HEK293 (cell line): ENCODE data around the gene CLEC4F.

ENCODE experiments used
- CTCF ChIA-PET: fragments of 350-600 bp; formaldehyde crosslinking; extraction: SDS; loops from one replicate; lab custom pipeline; 2021; ENCODE audit warnings: antibody characterized with exemption; lab: Yijun Ruan, JAX
- POLR2A ChIA-PET: fragments of 300-600 bp; formaldehyde crosslinking; extraction: SDS; loops from one replicate; lab custom pipeline; 2020; ENCODE audit warnings: antibody characterized with exemption, inconsistent platforms; lab: Yijun Ruan, JAX
- H3K27ac ChIP-seq: fragments of 200-500 bp; sonication (Bioruptor generic); 2 replicates; pipeline ENCODE4 v1.5.1; 2014; ENCODE audit warnings: low read depth, low read length, control low read depth, inconsistent platforms; ENCODE audit errors: extremely low read depth
- H3K36me3 ChIP-seq, 2 experiments: fragments of 200-500 bp in 1 of 2; sonication (Bioruptor generic) in 1 of 2; 1 replicate in 1 of 2; 2 replicates in 1 of 2; pipeline ENCODE4 v1.5.1; 2014 to 2017; ENCODE audit warnings: inconsistent platforms in 2 of 2, low read length in 2 of 2; ENCODE audit not compliant: control insufficient read depth in 2 of 2, insufficient read depth in 1 of 2
- H3K4me1 ChIP-seq: fragments of 200-500 bp; sonication (Bioruptor generic); 2 replicates; pipeline ENCODE4 v1.5.1; 2014; ENCODE audit warnings: mild to moderate bottlenecking, low read length, inconsistent platforms; ENCODE audit not compliant: control insufficient read depth, insufficient read depth
- H3K4me3 ChIP-seq: 2 replicates; pipeline ENCODE4 v1.5.1; 2011; ENCODE audit warnings: low read depth, mild to moderate bottlenecking, control low read depth, low read length, moderate library complexity
- H3K9me3 ChIP-seq: fragments of 200-500 bp; sonication (Bioruptor generic); 2 replicates; pipeline ENCODE4 v1.5.1; 2014; ENCODE audit warnings: low read depth, low read length, inconsistent platforms; ENCODE audit not compliant: control insufficient read depth, insufficient read depth
- IKZF3 ChIP-seq: fragments of 450-650 bp; IDR thresholded peaks from 2 replicates; pipeline ENCODE4 v1.5.0; 2018; ENCODE audit warnings: missing biosample characterization, mild to moderate bottlenecking, missing genetic modification characterization, moderate library complexity
- KLF1 ChIP-seq: fragments of 450-650 bp; formaldehyde crosslinking; IDR thresholded peaks from 2 replicates; pipeline ENCODE4 v1.5.1; 2016; ENCODE audit warnings: missing biosample characterization, missing genetic modification characterization
- MYNN ChIP-seq: fragments of 450-650 bp; formaldehyde crosslinking; IDR thresholded peaks from 2 replicates; pipeline ENCODE4 v1.5.1; 2016; ENCODE audit warnings: missing biosample characterization, missing genetic modification characterization, borderline replicate concordance
- PRDM1 ChIP-seq: fragments of 450-650 bp; formaldehyde crosslinking; IDR thresholded peaks from 2 replicates; pipeline ENCODE4; 2016; ENCODE audit warnings: missing biosample characterization, missing genetic modification characterization
- RBAK ChIP-seq: fragments of 450-650 bp; formaldehyde crosslinking; IDR thresholded peaks from 2 replicates; pipeline ENCODE4 v1.5.1; 2016; ENCODE audit warnings: missing biosample characterization, missing genetic modification characterization
- SCRT1 ChIP-seq: fragments of 450-650 bp; formaldehyde crosslinking; IDR thresholded peaks from 2 replicates; pipeline ENCODE4 v1.5.1; 2016; ENCODE audit warnings: missing biosample characterization, missing genetic modification characterization, borderline replicate concordance
- ZNF133 ChIP-seq: fragments of 450-650 bp; formaldehyde crosslinking; IDR thresholded peaks from 2 replicates; pipeline ENCODE4 v1.5.1; 2016; ENCODE audit warnings: missing biosample characterization, missing genetic modification characterization
- ZNF146 ChIP-seq: fragments of 450-650 bp; formaldehyde crosslinking; IDR thresholded peaks from 2 replicates; pipeline ENCODE4 v1.5.1; 2016; ENCODE audit warnings: missing biosample characterization, missing genetic modification characterization
- ZNF155 ChIP-seq: fragments of 450-650 bp; formaldehyde crosslinking; IDR thresholded peaks from 2 replicates; pipeline ENCODE4 v1.5.1; 2016; ENCODE audit warnings: missing biosample characterization, missing genetic modification characterization
- ZNF157 ChIP-seq: fragments of 450-650 bp; formaldehyde crosslinking; IDR thresholded peaks from 2 replicates; pipeline ENCODE4 v1.5.1; 2016; ENCODE audit warnings: missing biosample characterization, missing genetic modification characterization
- ZNF23 ChIP-seq: fragments of 450-650 bp; formaldehyde crosslinking; IDR thresholded peaks from 2 replicates; pipeline ENCODE4 v1.5.1; 2016; ENCODE audit warnings: missing biosample characterization, missing genetic modification characterization, borderline replicate concordance
- ZNF302 ChIP-seq: fragments of 450-650 bp; formaldehyde crosslinking; IDR thresholded peaks from 2 replicates; pipeline ENCODE4 v1.5.1; 2016; ENCODE audit warnings: missing biosample characterization, missing genetic modification characterization, low read depth
- ZNF350 ChIP-seq: fragments of 450-650 bp; formaldehyde crosslinking; IDR thresholded peaks from 2 replicates; pipeline ENCODE4 v1.5.0; 2017; ENCODE audit warnings: missing biosample characterization, mild to moderate bottlenecking, missing genetic modification characterization
- ZNF366 ChIP-seq: fragments of 450-650 bp; formaldehyde crosslinking; conservative IDR thresholded peaks from 2 replicates; pipeline ENCODE4 v1.5.1; 2016; ENCODE audit warnings: missing biosample characterization, missing genetic modification characterization
- ZNF544 ChIP-seq: fragments of 450-650 bp; formaldehyde crosslinking; IDR thresholded peaks from 2 replicates; pipeline ENCODE4 v1.5.0; 2017; ENCODE audit warnings: missing biosample characterization, missing genetic modification characterization
- ZNF549 ChIP-seq: fragments of 450-650 bp; IDR thresholded peaks from 2 replicates; pipeline ENCODE4 v1.5.1; 2018; ENCODE audit warnings: missing biosample characterization, missing genetic modification characterization, mild to moderate bottlenecking, inconsistent platforms, moderate library complexity
- ZNF558 ChIP-seq: fragments of 450-650 bp; formaldehyde crosslinking; IDR thresholded peaks from 2 replicates; pipeline ENCODE4 v1.5.1; 2016; ENCODE audit warnings: missing biosample characterization, missing genetic modification characterization
- TF ChIP-seq, protein P1 (sequence below): fragments of 450-650 bp; formaldehyde crosslinking; IDR thresholded peaks from 2 replicates; pipeline ENCODE4 v1.5.1; 2016; ENCODE audit warnings: missing biosample characterization, missing genetic modification characterization, borderline replicate concordance
- TF ChIP-seq, protein P2 (sequence below): fragments of 450-650 bp; formaldehyde crosslinking; IDR thresholded peaks from 2 replicates; pipeline ENCODE4 v1.5.0; 2017; ENCODE audit warnings: missing biosample characterization, missing genetic modification characterization, borderline replicate concordance
- TF ChIP-seq, protein P3 (sequence below): fragments of 450-650 bp; formaldehyde crosslinking; IDR thresholded peaks from 2 replicates; pipeline ENCODE4 v1.5.1; 2016; ENCODE audit warnings: missing biosample characterization, missing genetic modification characterization
- TF ChIP-seq, protein P4 (sequence below): fragments of 450-650 bp; formaldehyde crosslinking; IDR thresholded peaks from 2 replicates; pipeline ENCODE4 v1.5.1; 2016; ENCODE audit warnings: missing biosample characterization, missing genetic modification characterization, borderline replicate concordance
- TF ChIP-seq, protein P5 (sequence below): fragments of 450-650 bp; formaldehyde crosslinking; IDR thresholded peaks from 2 replicates; pipeline ENCODE4 v1.5.1; 2016; ENCODE audit warnings: missing biosample characterization, missing genetic modification characterization

The CLEC4F gene

DNA sequence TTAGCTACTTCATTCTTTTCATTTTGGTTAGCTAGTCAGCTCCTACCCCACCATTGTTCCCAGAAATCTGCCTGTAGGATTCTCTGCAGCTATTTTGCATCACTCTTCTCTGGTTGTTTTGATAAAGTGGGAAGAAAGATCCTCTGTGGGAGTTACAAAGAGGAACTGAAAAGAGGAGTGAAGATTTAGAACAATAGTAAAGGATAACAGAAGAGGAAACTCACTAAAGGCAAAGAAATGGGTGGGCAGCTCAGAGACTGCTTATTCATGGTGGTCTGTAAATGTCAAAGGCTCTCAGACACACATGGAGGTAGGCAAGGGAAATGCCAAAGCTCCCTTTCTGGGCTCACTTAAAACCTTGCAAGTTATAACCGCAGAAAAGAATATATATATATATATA is 32.4 kb upstream of the CLEC4F start (continued):
- TF ChIP-seq ZNF157 (tag by site-specific recombination), result no peak
- TF ChIP-seq, protein P1, sequence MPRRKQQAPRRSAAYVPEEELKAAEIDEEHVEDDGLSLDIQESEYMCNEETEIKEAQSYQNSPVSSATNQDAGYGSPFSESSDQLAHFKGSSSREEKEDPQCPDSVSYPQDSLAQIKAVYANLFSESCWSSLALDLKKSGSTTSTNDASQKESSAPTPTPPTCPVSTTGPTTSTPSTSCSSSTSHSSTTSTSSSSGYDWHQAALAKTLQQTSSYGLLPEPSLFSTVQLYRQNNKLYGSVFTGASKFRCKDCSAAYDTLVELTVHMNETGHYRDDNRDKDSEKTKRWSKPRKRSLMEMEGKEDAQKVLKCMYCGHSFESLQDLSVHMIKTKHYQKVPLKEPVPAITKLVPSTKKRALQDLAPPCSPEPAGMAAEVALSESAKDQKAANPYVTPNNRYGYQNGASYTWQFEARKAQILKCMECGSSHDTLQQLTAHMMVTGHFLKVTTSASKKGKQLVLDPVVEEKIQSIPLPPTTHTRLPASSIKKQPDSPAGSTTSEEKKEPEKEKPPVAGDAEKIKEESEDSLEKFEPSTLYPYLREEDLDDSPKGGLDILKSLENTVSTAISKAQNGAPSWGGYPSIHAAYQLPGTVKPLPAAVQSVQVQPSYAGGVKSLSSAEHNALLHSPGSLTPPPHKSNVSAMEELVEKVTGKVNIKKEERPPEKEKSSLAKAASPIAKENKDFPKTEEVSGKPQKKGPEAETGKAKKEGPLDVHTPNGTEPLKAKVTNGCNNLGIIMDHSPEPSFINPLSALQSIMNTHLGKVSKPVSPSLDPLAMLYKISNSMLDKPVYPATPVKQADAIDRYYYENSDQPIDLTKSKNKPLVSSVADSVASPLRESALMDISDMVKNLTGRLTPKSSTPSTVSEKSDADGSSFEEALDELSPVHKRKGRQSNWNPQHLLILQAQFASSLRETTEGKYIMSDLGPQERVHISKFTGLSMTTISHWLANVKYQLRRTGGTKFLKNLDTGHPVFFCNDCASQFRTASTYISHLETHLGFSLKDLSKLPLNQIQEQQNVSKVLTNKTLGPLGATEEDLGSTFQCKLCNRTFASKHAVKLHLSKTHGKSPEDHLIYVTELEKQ (tag by site-specific recombination), result no peak
- TF ChIP-seq, protein P2, sequence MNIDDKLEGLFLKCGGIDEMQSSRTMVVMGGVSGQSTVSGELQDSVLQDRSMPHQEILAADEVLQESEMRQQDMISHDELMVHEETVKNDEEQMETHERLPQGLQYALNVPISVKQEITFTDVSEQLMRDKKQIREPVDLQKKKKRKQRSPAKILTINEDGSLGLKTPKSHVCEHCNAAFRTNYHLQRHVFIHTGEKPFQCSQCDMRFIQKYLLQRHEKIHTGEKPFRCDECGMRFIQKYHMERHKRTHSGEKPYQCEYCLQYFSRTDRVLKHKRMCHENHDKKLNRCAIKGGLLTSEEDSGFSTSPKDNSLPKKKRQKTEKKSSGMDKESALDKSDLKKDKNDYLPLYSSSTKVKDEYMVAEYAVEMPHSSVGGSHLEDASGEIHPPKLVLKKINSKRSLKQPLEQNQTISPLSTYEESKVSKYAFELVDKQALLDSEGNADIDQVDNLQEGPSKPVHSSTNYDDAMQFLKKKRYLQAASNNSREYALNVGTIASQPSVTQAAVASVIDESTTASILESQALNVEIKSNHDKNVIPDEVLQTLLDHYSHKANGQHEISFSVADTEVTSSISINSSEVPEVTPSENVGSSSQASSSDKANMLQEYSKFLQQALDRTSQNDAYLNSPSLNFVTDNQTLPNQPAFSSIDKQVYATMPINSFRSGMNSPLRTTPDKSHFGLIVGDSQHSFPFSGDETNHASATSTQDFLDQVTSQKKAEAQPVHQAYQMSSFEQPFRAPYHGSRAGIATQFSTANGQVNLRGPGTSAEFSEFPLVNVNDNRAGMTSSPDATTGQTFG, result no peak
- TF ChIP-seq RBAK (tag by site-specific recombination), result no peak
- TF ChIP-seq, protein P3, sequence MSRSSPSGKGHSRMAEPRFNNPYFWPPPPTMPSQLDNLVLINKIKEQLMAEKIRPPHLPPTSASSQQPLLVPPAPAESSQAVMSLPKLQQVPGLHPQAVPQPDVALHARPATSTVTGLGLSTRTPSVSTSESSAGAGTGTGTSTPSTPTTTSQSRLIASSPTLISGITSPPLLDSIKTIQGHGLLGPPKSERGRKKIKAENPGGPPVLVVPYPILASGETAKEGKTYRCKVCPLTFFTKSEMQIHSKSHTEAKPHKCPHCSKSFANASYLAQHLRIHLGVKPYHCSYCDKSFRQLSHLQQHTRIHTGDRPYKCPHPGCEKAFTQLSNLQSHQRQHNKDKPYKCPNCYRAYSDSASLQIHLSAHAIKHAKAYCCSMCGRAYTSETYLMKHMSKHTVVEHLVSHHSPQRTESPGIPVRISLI (tag by site-specific recombination), result no peak
- no peak for TF ChIP-seq ZNF302
- TF ChIP-seq IKZF3 (tag by site-specific recombination), result no peak
- TF ChIP-seq, protein P4, sequence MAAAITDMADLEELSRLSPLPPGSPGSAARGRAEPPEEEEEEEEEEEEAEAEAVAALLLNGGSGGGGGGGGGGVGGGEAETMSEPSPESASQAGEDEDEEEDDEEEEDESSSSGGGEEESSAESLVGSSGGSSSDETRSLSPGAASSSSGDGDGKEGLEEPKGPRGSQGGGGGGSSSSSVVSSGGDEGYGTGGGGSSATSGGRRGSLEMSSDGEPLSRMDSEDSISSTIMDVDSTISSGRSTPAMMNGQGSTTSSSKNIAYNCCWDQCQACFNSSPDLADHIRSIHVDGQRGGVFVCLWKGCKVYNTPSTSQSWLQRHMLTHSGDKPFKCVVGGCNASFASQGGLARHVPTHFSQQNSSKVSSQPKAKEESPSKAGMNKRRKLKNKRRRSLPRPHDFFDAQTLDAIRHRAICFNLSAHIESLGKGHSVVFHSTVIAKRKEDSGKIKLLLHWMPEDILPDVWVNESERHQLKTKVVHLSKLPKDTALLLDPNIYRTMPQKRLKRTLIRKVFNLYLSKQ, result no peak
- no peak for TF ChIP-seq ZNF366 (tag by site-specific recombination)
- TF ChIP-seq ZNF23 (tag by site-specific recombination), result no peak
- TF ChIP-seq PRDM1 (tag by site-specific recombination), result no peak
- TF ChIP-seq, all 188 proteins: peak for 0

DNA sequence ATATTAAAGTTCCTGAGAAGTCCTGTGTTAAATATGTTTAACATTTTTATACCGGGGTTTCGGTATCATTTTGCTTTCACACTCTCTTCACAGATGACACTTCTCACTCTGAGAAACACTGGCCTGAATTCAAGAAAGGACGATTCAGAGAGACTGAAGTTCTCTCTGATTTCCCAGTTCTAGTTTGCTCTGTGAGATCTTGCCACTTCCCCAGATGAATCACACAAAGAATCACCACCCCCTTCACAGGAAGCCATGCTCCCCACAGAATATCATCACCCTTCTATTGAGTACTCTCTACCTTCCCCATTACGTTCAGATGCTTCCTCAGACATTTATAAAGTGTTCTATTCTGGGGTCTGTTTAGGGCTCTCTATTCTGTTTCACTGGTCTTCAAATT is 31.3 kb upstream of the CLEC4F start:
- no peak overlapping the region for H3K4me3 ChIP-seq
- H3K9me3 ChIP-seq, result no peaks in the 10 kb centered on the region
- no peak for TF ChIP-seq ZNF146
- TF ChIP-seq SCRT1 (tag by site-specific recombination), result no peak
- TF ChIP-seq ZNF157 (tag by site-specific recombination), result no peak
- TF ChIP-seq KLF1 (tag by site-specific recombination), result no peak
- TF ChIP-seq, protein P5, sequence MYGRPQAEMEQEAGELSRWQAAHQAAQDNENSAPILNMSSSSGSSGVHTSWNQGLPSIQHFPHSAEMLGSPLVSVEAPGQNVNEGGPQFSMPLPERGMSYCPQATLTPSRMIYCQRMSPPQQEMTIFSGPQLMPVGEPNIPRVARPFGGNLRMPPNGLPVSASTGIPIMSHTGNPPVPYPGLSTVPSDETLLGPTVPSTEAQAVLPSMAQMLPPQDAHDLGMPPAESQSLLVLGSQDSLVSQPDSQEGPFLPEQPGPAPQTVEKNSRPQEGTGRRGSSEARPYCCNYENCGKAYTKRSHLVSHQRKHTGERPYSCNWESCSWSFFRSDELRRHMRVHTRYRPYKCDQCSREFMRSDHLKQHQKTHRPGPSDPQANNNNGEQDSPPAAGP (tag by site-specific recombination), result no peak
- TF ChIP-seq, protein P2, result no peak
- TF ChIP-seq ZNF350 (tag by site-specific recombination), result no peak
- TF ChIP-seq ZNF549 (tag by site-specific recombination), result no peak
- no peak for TF ChIP-seq ZNF133 (tag by site-specific recombination)
- TF ChIP-seq ZNF155 (tag by site-specific recombination), result no peak
- no peak for TF ChIP-seq ZNF544 (tag by site-specific recombination)
- no peak for TF ChIP-seq MYNN (tag by site-specific recombination)
- TF ChIP-seq ZNF302, result no peak
- no peak for TF ChIP-seq ZNF558 (tag by site-specific recombination)
- POLR2A ChIA-PET, result no interaction called here
- H3K36me3 ChIP-seq, result no peaks in the 10 kb centered on the region
- H3K27ac ChIP-seq, result no peak overlapping the region
- CTCF ChIA-PET, result interaction anchor here (0.7 to 2.0 kb wide), 6 partner anchors 10 to 132 kb away, joined by 3 to 23 read pairs (median 3); no protein-coding TSS in a partner anchor
- H3K4me1 ChIP-seq, result no peaks in the 10 kb centered on the region; the same call in 1 of the 2 replicates
